HepG2 (cell line): ENCODE data around the gene TTPAL. TPM values are rescaled to one million over a fixed set of nuclear protein-coding genes. Genes with fewer than 3 reads are reported as not detected.

Experiments used
- BCL3 ChIP-seq: sonication (generic); formaldehyde crosslinking; IDR thresholded peaks from 2 replicates; pipeline ENCODE4 v1.5.1; 2020; ENCODE audit warnings: mild to moderate bottlenecking, missing genetic modification reagents, moderate library complexity
- CEBPB ChIP-seq: IDR thresholded peaks from 2 replicates; pipeline ENCODE4 v1.6.1; 2011; ENCODE audit warnings: low read depth, low read length, improper control_type of control experiment, borderline replicate concordance
- CHD4 ChIP-seq: fragments of 200-600 bp; sonication (generic); IDR thresholded peaks from 2 replicates; pipeline ENCODE4 v1.7.0; 2017; ENCODE audit warnings: mild to moderate bottlenecking, low read length, borderline replicate concordance
- CSRNP1 ChIP-seq: sonication (generic); formaldehyde crosslinking; IDR thresholded peaks from 2 replicates; pipeline ENCODE4 v1.8.1; 2023; ENCODE audit warnings: mild to moderate bottlenecking, missing genetic modification reagents
- DRAP1 ChIP-seq: IDR thresholded peaks from 2 replicates; pipeline ENCODE4 v1.6.1; 2016; ENCODE audit warnings: missing genetic modification reagents, missing compliant biosample characterization
- FOXA1 ChIP-seq, 2 experiments: fragments of 450-650 bp in 1 of 2; sonication (generic) in 1 of 2; formaldehyde crosslinking in 1 of 2; IDR thresholded peaks; 2 replicates each; pipeline versions ENCODE4 v1.4.0 to v1.6.1; 2016 to 2020; ENCODE audit warnings: missing genetic modification reagents in 1 of 2
- GABPA ChIP-seq, 2 experiments: IDR thresholded peaks; 2 replicates each; pipeline ENCODE4 v1.6.1; 2011 to 2016; ENCODE audit warnings: low read depth in 2 of 2, low read length in 1 of 2, missing biosample characterization in 1 of 2, missing genetic modification characterization in 1 of 2
- GATAD1 ChIP-seq: IDR thresholded peaks from 2 replicates; pipeline ENCODE4 v1.6.1; 2016; ENCODE audit warnings: missing genetic modification reagents, missing compliant biosample characterization
- HNRNPL ChIP-seq: fragments of 200-400 bp; formaldehyde crosslinking; IDR thresholded peaks from 2 replicates; pipeline ENCODE4 v1.6.1; 2017; ENCODE audit warnings: mild to moderate bottlenecking, low read depth, low read length
- ISX ChIP-seq: sonication (generic); formaldehyde crosslinking; conservative IDR thresholded peaks from 2 replicates; pipeline ENCODE4 v1.5.0; 2020; ENCODE audit warnings: missing genetic modification reagents
- KDM4B ChIP-seq: sonication (generic); formaldehyde crosslinking; IDR thresholded peaks from 2 replicates; pipeline ENCODE4 v1.4.0; 2020; ENCODE audit warnings: missing genetic modification reagents
- MXD3 ChIP-seq: IDR thresholded peaks from 2 replicates; pipeline ENCODE4 v1.6.1; 2016; ENCODE audit warnings: mild to moderate bottlenecking, missing biosample characterization, missing genetic modification reagents
- NFE2L1 ChIP-seq: sonication (generic); formaldehyde crosslinking; IDR thresholded peaks from 2 replicates; pipeline ENCODE4 v1.4.0; 2020; ENCODE audit warnings: missing genetic modification reagents, mild to moderate bottlenecking, borderline replicate concordance
- NFYB ChIP-seq: sonication (generic); formaldehyde crosslinking; IDR thresholded peaks from 2 replicates; pipeline ENCODE4 v1.4.0; 2020; ENCODE audit warnings: missing genetic modification reagents
- NR2F6 ChIP-seq, 2 experiments: IDR thresholded peaks; 2 replicates each; pipeline ENCODE4 v1.6.1; 2016; ENCODE audit warnings: antibody characterized with exemption in 1 of 2, mild to moderate bottlenecking in 1 of 2
- POLR2A ChIP-seq, 2 experiments: IDR thresholded peaks; 2 replicates each; pipeline ENCODE4 v1.6.1; 2011; ENCODE audit warnings: low read depth in 2 of 2, low read length in 2 of 2, mild to moderate bottlenecking in 1 of 2, moderate library complexity in 1 of 2; ENCODE audit not compliant: insufficient read depth in 1 of 2
- THRA ChIP-seq: sonication (generic); formaldehyde crosslinking; IDR thresholded peaks from 2 replicates; pipeline ENCODE4 v1.4.0; 2020; ENCODE audit warnings: missing genetic modification reagents, borderline replicate concordance
- ZFP36 ChIP-seq: fragments of 150-350 bp; IDR thresholded peaks from 2 replicates; pipeline ENCODE4 v1.6.1; 2018; ENCODE audit warnings: borderline replicate concordance, low read length, low read depth; ENCODE audit not compliant: partially characterized antibody
- ZMAT3 ChIP-seq: sonication (generic); formaldehyde crosslinking; conservative IDR thresholded peaks from 2 replicates; pipeline ENCODE4 v1.7.0; 2021; ENCODE audit warnings: missing genetic modification reagents
- ZNF160 ChIP-seq: sonication (generic); formaldehyde crosslinking; IDR thresholded peaks from 2 replicates; pipeline ENCODE4 v1.8.0; 2022; ENCODE audit warnings: mild to moderate bottlenecking, inconsistent platforms, missing genetic modification reagents
- ZNF205 ChIP-seq: IDR thresholded peaks from 2 replicates; pipeline ENCODE4 v1.6.1; 2018; ENCODE audit warnings: missing biosample characterization, missing genetic modification reagents
- ZNF629 ChIP-seq: sonication (generic); formaldehyde crosslinking; conservative IDR thresholded peaks from 2 replicates; pipeline ENCODE4 v1.5.0; 2020; ENCODE audit warnings: missing genetic modification reagents
- ZNF746 ChIP-seq: sonication (generic); formaldehyde crosslinking; IDR thresholded peaks from 2 replicates; pipeline ENCODE4 v1.8.0; 2022; ENCODE audit warnings: mild to moderate bottlenecking, missing genetic modification reagents
- ZNF790 ChIP-seq: sonication (generic); formaldehyde crosslinking; IDR thresholded peaks from 2 replicates; pipeline ENCODE4 v1.8.0; 2022; ENCODE audit warnings: missing genetic modification reagents, mild to moderate bottlenecking, borderline replicate concordance
- ZNF883 ChIP-seq: sonication (generic); formaldehyde crosslinking; IDR thresholded peaks from 2 replicates; pipeline ENCODE4 v1.5.1; 2020; ENCODE audit warnings: mild to moderate bottlenecking, missing genetic modification reagents; ENCODE audit errors: not compliant biosample characterization
- polyA plus RNA-seq, 8 experiments: library from polyadenylated mRNA; depleted of rRNA in 3 of 8; stranded (reverse) in 7 of 8; unstranded in 1 of 8; fragments of >200 nt; fragmentation: Illumina TruSeq in 4 of 8; extraction: Trizol in 4 of 8; gene quantifications; 2 replicates each; pipeline versions ENCODE4 v1.2.1 to v1.2.3, GENCODE V29; 2011 to 2016; ENCODE audit warnings: low read depth in 4 of 8, missing spikeins in 1 of 8, mixed read lengths in 1 of 8; ENCODE audit not compliant: insufficient read depth in 1 of 8
- total RNA-seq, 5 experiments: library from RNA; depleted of rRNA; stranded (reverse); fragments of >200 nt; fragmentation: Illumina TruSeq; extraction: Trizol; gene quantifications; 2 replicates each; pipeline ENCODE4 v1.2.3, GENCODE V29; 2016; ENCODE audit warnings: low read depth in 1 of 5

The TTPAL gene
- total and polyA plus RNA-seq, 2 of the 13 experiments (the other 11 are each of a cell fraction or from before 2014, with no cell fraction given) = 4.3 to 18.8 TPM

GRCh38 chr20:44428174-44429016, 47.3 kb upstream of the TTPAL start (continued):
- peak; percentile 93; the same call in 1 of the 2 replicates for TF ChIP-seq CHD4
- peak; percentile 83; the same call in 1 of the 2 replicates for TF ChIP-seq ZNF205 (CRISPR knock-in tag)
- TF ChIP-seq ZNF883 (CRISPR knock-in tag) = peak; percentile 32
- TF ChIP-seq MXD3 = no peak; the same call in 1 of the 2 replicates
- peak; percentile 77 for TF ChIP-seq GATAD1 (CRISPR knock-in tag)
- peak; percentile 79 for TF ChIP-seq ZNF629 (CRISPR knock-in tag)
- peak; percentile 65 for TF ChIP-seq NFYB (CRISPR knock-in tag)
- peak; percentile 77 for TF ChIP-seq NR2F6 (IDR thresholded peaks at IDR 0.05)
- peak; percentile 90 for TF ChIP-seq NR2F6 (CRISPR knock-in tag; IDR thresholded peaks at IDR 0.05)
- no peak for TF ChIP-seq ZMAT3
- no peak for TF ChIP-seq GABPA (IDR thresholded peaks at IDR 0.05; ENCODE audit: low read depth, low read length)
- TF ChIP-seq GABPA (CRISPR knock-in tag; IDR thresholded peaks at IDR 0.05; ENCODE audit: low read depth) = no peak
- TF ChIP-seq CEBPB = peak; percentile 100
- peak; percentile 75; the same call in 1 of the 2 replicates for TF ChIP-seq HNRNPL
- no peak for TF ChIP-seq ZNF790 (CRISPR knock-in tag)
- TF ChIP-seq CSRNP1 = 0 out of 2 replicates have a peak, but pooled peaks have one; percentile 18
- no peak for TF ChIP-seq ISX (CRISPR knock-in tag)
- no peak for TF ChIP-seq ZFP36
- no peak for TF ChIP-seq ZNF160 (CRISPR knock-in tag)
- TF ChIP-seq POLR2A (IDR thresholded peaks at IDR 0.05; ENCODE audit: insufficient read depth in 1 of 2, low read depth in 2 of 2, low read length in 2 of 2) = peak; percentile 32 to 53; a peak in 3 of 4 replicates
- TF ChIP-seq BCL3 = peak; percentile 76; the same call in 1 of the 2 replicates
- TF ChIP-seq KDM4B = peak; percentile 88
- peak; percentile 93 for TF ChIP-seq THRA (CRISPR knock-in tag)
- TF ChIP-seq NFE2L1 (CRISPR knock-in tag) = no peak
- TF ChIP-seq ZNF746 = peak; percentile 80
- peak; percentile 86 for TF ChIP-seq FOXA1 (IDR thresholded peaks at IDR 0.05)
- TF ChIP-seq FOXA1 (CRISPR knock-in tag; IDR thresholded peaks at IDR 0.05) = peak; percentile 99
- TF ChIP-seq DRAP1 (CRISPR knock-in tag) = peak; percentile 66; the same call in 1 of the 2 replicates
